ENCODE results near the gene TSSK1B.
"Not testable (repeated sequence)": the region's sequence is repeated elsewhere in the genome, so short reads cannot be mapped to it uniquely, and the experiment has no call there.

Gene TSSK1B

GRCh38 chr5:113434889-113435288 is at the start of gene TSSK1B:
TSS of gene TSSK1B (minus strand) at chr5:113434989. CDS start at chr5:113434839, 150 bp downstream.
- TF ChIP-seq CTCF (IDR thresholded peaks at IDR 0.05; ENCODE audit: low read depth, low read length, missing control alignments), result no peak
- DNase-seq (ENCODE audit: low read depth), result no peak
- in situ Hi-C loops (cut with HindIII; ENCODE audit: low sequenced_read_pairs), result no loop called here
- H3K4me3 ChIP-seq (ENCODE audit: low read depth, low read length), result no peak within 1 kb of the TSS

- no peak for TF ChIP-seq CTCF (IDR thresholded peaks at IDR 0.05; ENCODE audit: low read depth, low read length, missing control alignments)
- no peak overlapping the region for H3K4me3 ChIP-seq (ENCODE audit: low read depth, low read length)
- no peak for DNase-seq (ENCODE audit: low read depth)
These were observed 45.5 kb upstream of the TSSK1B start for GRCh38 chr5:113480243-113480642.

GRCh38 chr5:113478691-113479090 is 43.9 kb upstream of the TSSK1B start:
- no peak for DNase-seq (ENCODE audit: low read depth)
- in situ Hi-C loops (cut with HindIII; ENCODE audit: low sequenced_read_pairs), result no loop called here
- no peak overlapping the region for H3K4me3 ChIP-seq (ENCODE audit: low read depth, low read length)
- TF ChIP-seq CTCF (IDR thresholded peaks at IDR 0.05; ENCODE audit: low read depth, low read length, missing control alignments), result no peak

More at GRCh38 chr5:113480243-113480642, 45.5 kb upstream of the TSSK1B start:
- in situ Hi-C loops (cut with HindIII; ENCODE audit: low sequenced_read_pairs), result no loop called here

GRCh38 chr5:113474100-113474728 is 39.4 kb upstream of the TSSK1B start:
- DNase-seq (ENCODE audit: low read depth), result no peak
- no peak for TF ChIP-seq CTCF (IDR thresholded peaks at IDR 0.05; ENCODE audit: low read depth, low read length, missing control alignments)
- H3K4me3 ChIP-seq (ENCODE audit: low read depth, low read length), result no peak overlapping the region
- in situ Hi-C loops (cut with HindIII; ENCODE audit: low sequenced_read_pairs), result no loop called here

GRCh38 chr5:113463032-113463431 is 28.2 kb upstream of the TSSK1B start:
- in situ Hi-C loops (cut with HindIII; ENCODE audit: low sequenced_read_pairs), result no loop called here
- no peak for TF ChIP-seq CTCF (IDR thresholded peaks at IDR 0.05; ENCODE audit: low read depth, low read length, missing control alignments)
- no peak for DNase-seq (ENCODE audit: low read depth)
- H3K4me3 ChIP-seq (ENCODE audit: low read depth, low read length), result no peak overlapping the region

GRCh38 chr5:113457106-113457505 is 22.3 kb upstream of the TSSK1B start:
- in situ Hi-C loops (cut with HindIII; ENCODE audit: low sequenced_read_pairs), result not testable (repeated sequence)

GRCh38 chr5:113452941-113453340 is 18.2 kb upstream of the TSSK1B start:
- no peak for TF ChIP-seq CTCF (IDR thresholded peaks at IDR 0.05; ENCODE audit: low read depth, low read length, missing control alignments)
- no peak overlapping the region for H3K4me3 ChIP-seq (ENCODE audit: low read depth, low read length)
- in situ Hi-C loops (cut with HindIII; ENCODE audit: low sequenced_read_pairs), result no loop called here
- no peak for DNase-seq (ENCODE audit: low read depth)

More at GRCh38 chr5:113457106-113457505, 22.3 kb upstream of the TSSK1B start:
- H3K4me3 ChIP-seq (ENCODE audit: low read depth, low read length); DNase-seq (ENCODE audit: low read depth): not testable (repeated sequence)
